ENCODE measurements around the gene KIFAP3. TPM values are rescaled to one million over a fixed set of nuclear protein-coding genes. Genes with fewer than 3 reads are reported as not detected.

The KIFAP3 gene
- total RNA-seq, 1 experiment from 2014 or later = 29.2 TPM

DNA sequence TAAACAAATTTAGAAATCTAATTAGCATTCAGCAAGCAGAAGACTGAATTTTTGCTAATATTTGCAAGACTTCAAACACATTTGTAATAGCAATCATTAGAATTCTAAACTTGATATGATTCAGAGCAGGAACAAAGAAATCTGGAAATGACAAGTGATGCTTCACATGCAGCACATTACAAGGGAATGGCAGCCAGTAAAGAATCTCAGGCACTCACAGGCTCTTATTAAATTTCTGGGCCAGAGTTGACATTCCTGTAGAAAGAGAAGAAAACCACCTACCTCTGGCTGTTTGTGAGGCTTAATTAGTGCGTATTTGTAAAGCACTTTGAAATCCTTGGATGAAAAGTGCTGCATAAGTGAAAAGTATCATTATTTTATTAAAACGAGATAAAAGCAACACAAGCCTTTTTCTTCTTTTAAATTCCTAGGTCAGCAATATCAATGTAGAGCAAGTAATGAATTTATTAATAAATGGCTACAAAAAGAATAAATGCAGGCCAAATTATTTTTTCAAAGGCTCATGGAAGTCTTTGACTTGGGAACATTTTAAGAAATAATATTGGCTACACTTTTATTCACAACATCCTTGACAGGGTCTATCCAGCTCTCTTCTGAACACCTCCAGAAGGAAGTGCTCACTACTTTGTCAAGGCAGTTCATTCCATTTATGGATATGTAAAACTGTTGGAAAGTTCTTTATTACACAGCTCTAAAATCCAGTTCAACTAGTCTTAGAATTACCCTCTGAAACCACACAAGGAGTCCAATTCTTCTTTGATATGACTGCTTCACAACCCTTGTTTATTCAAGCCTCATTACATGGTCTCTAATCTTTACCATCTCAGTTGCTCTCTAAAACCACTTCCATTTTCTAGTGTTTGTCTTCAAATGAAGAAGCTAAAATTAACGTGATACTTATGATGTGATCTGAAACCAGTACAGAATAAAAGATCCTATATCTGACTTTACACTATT is 148.7 kb downstream of the KIFAP3 start:
- POLR2A ChIA-PET = no interaction called here

DNA sequence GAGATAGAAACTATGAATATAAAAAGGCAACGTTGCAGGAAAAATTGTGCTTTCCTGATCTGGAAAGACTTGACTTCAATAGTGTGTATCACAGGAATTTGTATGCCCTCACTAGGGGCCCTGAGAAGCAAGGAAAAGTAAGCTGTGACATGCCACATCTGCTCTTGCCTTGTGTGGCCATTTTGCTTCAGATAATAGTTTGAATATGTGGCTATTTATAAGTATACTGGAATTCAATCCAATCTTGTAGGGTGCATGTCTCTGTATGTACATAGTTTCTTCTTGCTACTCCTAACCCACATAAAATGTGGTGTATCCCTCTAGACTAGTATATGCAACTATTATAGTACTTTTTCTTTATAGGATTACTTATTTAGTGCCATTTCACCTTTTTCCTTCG is 149.7 kb downstream of the KIFAP3 start:
- Mint-ChIP-seq H3K27ac (ENCODE audit: low read depth, unreplicated experiment) (no peak overlapping the region), H3K27me3 (ENCODE audit: insufficient read depth, unreplicated experiment) (no peaks in the 10 kb centered on the region), H3K36me3 (ENCODE audit: insufficient read depth, unreplicated experiment) (peaks cover 9% of the 10 kb centered on the region), H3K4me1 (ENCODE audit: insufficient read depth, unreplicated experiment) (no peaks in the 10 kb centered on the region), H3K4me3 (ENCODE audit: unreplicated experiment) (no peak overlapping the region), H3K9me3 (ENCODE audit: unreplicated experiment) (no peaks in the 10 kb centered on the region)
- no peak for DNase-seq (ENCODE audit: unreplicated experiment)
- BruUV-seq (replicated peaks) = no TSS peak
- ChIA-PET CTCF (interaction anchor here (0.5 kb wide), 1 partner anchor 247 kb away, joined by 3 read pairs; no protein-coding TSS in a partner anchor), POLR2A (no interaction called here)
- TF ChIP-seq, protein P1, sequence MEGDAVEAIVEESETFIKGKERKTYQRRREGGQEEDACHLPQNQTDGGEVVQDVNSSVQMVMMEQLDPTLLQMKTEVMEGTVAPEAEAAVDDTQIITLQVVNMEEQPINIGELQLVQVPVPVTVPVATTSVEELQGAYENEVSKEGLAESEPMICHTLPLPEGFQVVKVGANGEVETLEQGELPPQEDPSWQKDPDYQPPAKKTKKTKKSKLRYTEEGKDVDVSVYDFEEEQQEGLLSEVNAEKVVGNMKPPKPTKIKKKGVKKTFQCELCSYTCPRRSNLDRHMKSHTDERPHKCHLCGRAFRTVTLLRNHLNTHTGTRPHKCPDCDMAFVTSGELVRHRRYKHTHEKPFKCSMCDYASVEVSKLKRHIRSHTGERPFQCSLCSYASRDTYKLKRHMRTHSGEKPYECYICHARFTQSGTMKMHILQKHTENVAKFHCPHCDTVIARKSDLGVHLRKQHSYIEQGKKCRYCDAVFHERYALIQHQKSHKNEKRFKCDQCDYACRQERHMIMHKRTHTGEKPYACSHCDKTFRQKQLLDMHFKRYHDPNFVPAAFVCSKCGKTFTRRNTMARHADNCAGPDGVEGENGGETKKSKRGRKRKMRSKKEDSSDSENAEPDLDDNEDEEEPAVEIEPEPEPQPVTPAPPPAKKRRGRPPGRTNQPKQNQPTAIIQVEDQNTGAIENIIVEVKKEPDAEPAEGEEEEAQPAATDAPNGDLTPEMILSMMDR (IDR thresholded peaks at IDR 0.05; ENCODE audit: unreplicated experiment) = no peak
- intact Hi-C loops (cut with micrococcal nuclease) = no loop called here

More for the DNA sequence above, 148.7 kb downstream of the KIFAP3 start:
- Mint-ChIP-seq H3K36me3 (ENCODE audit: insufficient read depth, unreplicated experiment) (peaks cover 9% of the 10 kb centered on the region), H3K4me1 (ENCODE audit: insufficient read depth, unreplicated experiment) (no peaks in the 10 kb centered on the region), H3K27me3 (ENCODE audit: insufficient read depth, unreplicated experiment) (no peaks in the 10 kb centered on the region), H3K27ac (ENCODE audit: low read depth, unreplicated experiment) (no peak overlapping the region), H3K9me3 (ENCODE audit: unreplicated experiment) (no peaks in the 10 kb centered on the region), H3K4me3 (ENCODE audit: unreplicated experiment) (no peak overlapping the region)
- no TSS peak for BruUV-seq (replicated peaks)
- TF ChIP-seq, protein P1 (IDR thresholded peaks at IDR 0.05; ENCODE audit: unreplicated experiment) = no peak
- intact Hi-C loops (cut with micrococcal nuclease) = no loop called here
- DNase-seq (ENCODE audit: unreplicated experiment) = no peak
- CTCF ChIA-PET = interaction anchor here (1.3 to 1.5 kb wide), 2 partner anchors 11 to 840 kb away, joined by 3 to 4 read pairs; no protein-coding TSS in a partner anchor

DNA sequence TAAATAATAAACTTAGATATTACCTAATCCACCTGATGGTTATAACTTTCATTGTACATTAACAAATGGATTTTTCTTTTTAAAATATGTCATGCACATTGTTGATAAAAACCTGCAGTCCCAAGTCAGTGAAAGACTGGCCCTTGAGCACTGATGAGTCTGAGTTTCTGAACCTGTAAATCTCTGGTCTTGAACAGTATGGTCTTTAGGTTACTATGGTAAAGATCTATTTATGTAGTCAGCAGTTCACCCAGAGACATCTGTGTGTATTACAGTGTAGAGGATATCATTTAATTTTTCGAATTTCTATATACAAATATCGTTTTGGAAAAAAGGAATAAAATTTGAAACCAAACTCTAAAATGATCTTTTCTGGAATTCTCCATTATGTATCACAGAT is 150.4 kb downstream of the KIFAP3 start:
- H3K36me3 Mint-ChIP-seq (ENCODE audit: insufficient read depth, unreplicated experiment) = peaks cover 9% of the 10 kb centered on the region
- no peak for DNase-seq (ENCODE audit: unreplicated experiment)
- no TSS peak for BruUV-seq (replicated peaks)
- ChIA-PET CTCF (no interaction called here), POLR2A (interaction anchor here (1.1 kb wide), 1 partner anchor 30 kb away, joined by 3 read pairs; the partner anchor contains the start of gene SCYL3)
- intact Hi-C loops (cut with micrococcal nuclease) = no loop called here
- no peak overlapping the region for H3K4me3 Mint-ChIP-seq (ENCODE audit: unreplicated experiment)
- no peaks in the 10 kb centered on the region for H3K27me3 Mint-ChIP-seq (ENCODE audit: insufficient read depth, unreplicated experiment)
- H3K27ac Mint-ChIP-seq (ENCODE audit: low read depth, unreplicated experiment) = no peak overlapping the region
- H3K9me3 Mint-ChIP-seq (ENCODE audit: unreplicated experiment) = no peaks in the 10 kb centered on the region
- H3K4me1 Mint-ChIP-seq (ENCODE audit: insufficient read depth, unreplicated experiment) = no peaks in the 10 kb centered on the region
- TF ChIP-seq, protein P1 (IDR thresholded peaks at IDR 0.05; ENCODE audit: unreplicated experiment) = no peak

DNA sequence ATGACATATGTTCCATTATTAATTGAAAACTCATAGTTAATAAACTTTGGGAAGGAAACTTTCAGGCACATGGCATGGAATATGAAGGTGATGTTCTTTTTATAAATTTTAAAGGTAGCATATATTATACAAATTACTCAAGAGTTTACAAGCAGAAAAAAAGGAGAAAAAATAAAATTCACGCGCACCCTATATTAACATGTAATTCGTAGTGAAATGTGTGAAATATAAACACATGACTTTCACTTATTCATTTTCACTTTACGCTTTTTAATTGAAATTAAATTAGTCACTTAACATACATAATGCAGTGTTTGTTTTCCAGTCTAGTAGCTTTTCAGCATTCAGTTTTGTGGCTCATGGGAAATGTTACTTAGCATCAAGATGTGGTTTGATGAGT is 153.4 kb downstream of the KIFAP3 start:
- Mint-ChIP-seq H3K4me1 (ENCODE audit: insufficient read depth, unreplicated experiment) (peaks cover 1% of the 10 kb centered on the region), H3K4me3 (ENCODE audit: unreplicated experiment) (no peak overlapping the region), H3K27me3 (ENCODE audit: insufficient read depth, unreplicated experiment) (no peaks in the 10 kb centered on the region), H3K36me3 (ENCODE audit: insufficient read depth, unreplicated experiment) (peaks cover 3% of the 10 kb centered on the region), H3K27ac (ENCODE audit: low read depth, unreplicated experiment) (no peak overlapping the region), H3K9me3 (ENCODE audit: unreplicated experiment) (no peaks in the 10 kb centered on the region)
- no TSS peak for BruUV-seq (replicated peaks)
- intact Hi-C loops (cut with micrococcal nuclease) = no loop called here
- DNase-seq (ENCODE audit: unreplicated experiment) = no peak
- CTCF ChIA-PET = interaction anchor here (0.6 to 3.4 kb wide), 2 partner anchors 8 to 1011 kb away, joined by 4 to 18 read pairs; no protein-coding TSS in a partner anchor
- TF ChIP-seq, protein P1 (IDR thresholded peaks at IDR 0.05; ENCODE audit: unreplicated experiment) = no peak
- POLR2A ChIA-PET = interaction anchor here (3.2 kb wide), 1 partner anchor 28 kb away, joined by 12 read pairs; the partner anchor contains the start of gene SCYL3

Measured in MCF 10A (cell line).